Central memory CD8-positive, alpha-beta T cell (primary cell): ENCODE measurements around the gene ANKRD44.

Experiments used
- ATAC-seq: fragments of 150-1000 bp; cut with Tn5 transposase; replicated peaks from 2 replicates; pipeline ENCODE4 v1.10.0; 2022; ENCODE audit warnings: mild to moderate bottlenecking, moderate FRiP score, moderate number of reproducible peaks; ENCODE audit not compliant: poor library complexity, severe bottlenecking; ENCODE audit errors: extremely low read depth
- DNase-seq, 2 donors: peaks; one replicate each; pipeline ENCODE4 v3.0.0; 2021; ENCODE audit warnings: low spot score in 2 of 2
- H3K27ac Mint-ChIP-seq: one replicate; pipeline ENCODE4 v1.8.0; 2022; ENCODE audit warnings: low read depth, mild to moderate bottlenecking, moderate library complexity, mixed read lengths
- H3K27me3 Mint-ChIP-seq: one replicate; pipeline ENCODE4 v1.8.0; 2022; ENCODE audit warnings: mixed read lengths
- H3K36me3 Mint-ChIP-seq: one replicate; pipeline ENCODE4 v1.8.0; 2022; ENCODE audit warnings: mild to moderate bottlenecking, moderate library complexity, mixed read lengths; ENCODE audit not compliant: insufficient read depth
- H3K4me1 Mint-ChIP-seq: one replicate; pipeline ENCODE4 v1.8.0; 2022; ENCODE audit warnings: mixed read lengths
- H3K4me3 Mint-ChIP-seq: one replicate; pipeline ENCODE4 v1.8.0; 2022; ENCODE audit warnings: mild to moderate bottlenecking, moderate library complexity, mixed read lengths
- H3K9me3 Mint-ChIP-seq: one replicate; pipeline ENCODE4 v1.8.0; 2022; ENCODE audit warnings: mixed read lengths

Gene ANKRD44

DNA sequence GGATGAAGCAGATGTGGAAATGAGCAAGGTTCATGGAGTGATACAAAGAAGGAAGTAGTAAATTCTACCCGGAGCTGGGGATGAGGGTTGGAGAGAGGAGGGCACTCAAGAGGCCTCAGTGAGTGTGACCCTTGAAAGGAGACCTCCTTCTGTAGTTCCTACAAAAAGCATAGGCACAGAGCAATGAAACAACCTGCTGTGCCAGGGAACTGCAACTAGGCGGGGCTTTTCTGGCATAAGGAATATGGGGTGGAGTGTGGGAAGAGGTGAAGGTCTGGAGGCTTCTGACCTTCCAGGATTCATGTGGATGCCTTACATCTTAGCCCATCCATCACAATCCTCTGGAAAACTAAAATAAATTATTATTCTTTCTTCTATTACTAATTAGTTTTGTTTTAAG, 358.6 kb downstream of the ANKRD44 start:
- no peak overlapping the region for H3K27ac Mint-ChIP-seq
- H3K27me3 Mint-ChIP-seq, result peaks cover 21% of the 10 kb centered on the region
- no peaks in the 10 kb centered on the region for H3K9me3 Mint-ChIP-seq
- DNase-seq (no peak), ATAC-seq (no peak)
- no peak overlapping the region for H3K4me3 Mint-ChIP-seq
- H3K4me1 Mint-ChIP-seq, result no peaks in the 10 kb centered on the region
- no peaks in the 10 kb centered on the region for H3K36me3 Mint-ChIP-seq

- peaks cover 19% of the 10 kb centered on the region for H3K27me3 Mint-ChIP-seq
- no peaks in the 10 kb centered on the region for H3K4me1 Mint-ChIP-seq
- no peak for DNase-seq
- H3K9me3 Mint-ChIP-seq, result no peaks in the 10 kb centered on the region
- H3K27ac Mint-ChIP-seq, result no peak overlapping the region
- no peak overlapping the region for H3K4me3 Mint-ChIP-seq
- no peaks in the 10 kb centered on the region for H3K36me3 Mint-ChIP-seq
- no peak for ATAC-seq
These were observed 361.5 kb downstream of the ANKRD44 start for GRCh38 chr2:196949116-196949515.

GRCh38 chr2:196944570-196944969, 366.0 kb downstream of the ANKRD44 start:
- Mint-ChIP-seq H3K27me3 (peaks cover 16% of the 10 kb centered on the region), H3K4me3 (no peak overlapping the region), H3K4me1 (no peaks in the 10 kb centered on the region), H3K36me3 (no peaks in the 10 kb centered on the region), H3K27ac (no peak overlapping the region), H3K9me3 (no peaks in the 10 kb centered on the region)
- DNase-seq (no peak), ATAC-seq (no peak)

DNA sequence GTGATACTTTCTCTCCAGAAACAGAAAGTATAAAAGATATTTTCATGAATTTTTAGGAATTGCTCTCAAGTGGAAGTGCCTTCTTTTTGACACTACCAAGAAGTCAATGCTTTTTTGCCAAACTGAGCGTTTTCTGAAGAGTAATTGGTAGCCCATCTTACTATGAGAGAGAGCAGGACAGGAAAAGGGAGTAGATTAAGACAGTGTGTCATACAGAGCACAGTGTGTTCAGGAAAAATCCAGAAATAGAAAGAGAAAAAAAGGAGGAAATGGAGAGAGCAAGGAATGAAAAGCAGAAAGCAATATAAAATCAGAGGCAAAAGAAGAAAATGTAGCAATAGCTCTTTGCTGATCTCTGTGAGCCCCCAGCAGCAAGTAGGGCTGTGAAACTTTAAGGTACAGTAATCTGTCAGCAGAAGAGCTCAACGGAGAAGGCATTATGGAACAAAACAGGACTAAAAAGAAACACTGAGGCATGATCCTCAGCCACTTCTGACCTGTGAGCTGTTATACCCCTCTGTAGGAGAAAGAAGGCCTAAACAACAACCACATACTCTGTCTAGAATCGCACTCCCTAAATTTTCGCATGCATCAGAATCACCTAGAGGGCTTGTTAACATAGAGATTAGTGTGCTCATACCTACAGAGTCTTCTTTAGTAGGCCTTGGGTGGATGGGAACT, 369.0 kb downstream of the ANKRD44 start:
- ATAC-seq, result no peak
- Mint-ChIP-seq H3K36me3 (peaks cover 1% of the 10 kb centered on the region), H3K27me3 (peaks cover 16% of the 10 kb centered on the region), H3K4me3 (no peak overlapping the region), H3K27ac (no peak overlapping the region), H3K9me3 (no peaks in the 10 kb centered on the region), H3K4me1 (no peaks in the 10 kb centered on the region)
- DNase-seq, result no peak

GRCh38 chr2:196939371-196939770, 371.2 kb downstream of the ANKRD44 start:
- ATAC-seq (no peak), DNase-seq (no peak)
- H3K9me3 Mint-ChIP-seq, result no peaks in the 10 kb centered on the region
- H3K4me1 Mint-ChIP-seq, result no peaks in the 10 kb centered on the region
- H3K4me3 Mint-ChIP-seq, result no peak overlapping the region
- no peak overlapping the region for H3K27ac Mint-ChIP-seq
- H3K27me3 Mint-ChIP-seq, result peaks cover 9% of the 10 kb centered on the region
- peaks cover 1% of the 10 kb centered on the region for H3K36me3 Mint-ChIP-seq
